ENCODE data around the gene MEI1.
A peak's percentile ranks its signal among the peaks of the same experiment; 100 is the strongest.
"Not testable (repeated sequence)": the region's sequence is repeated elsewhere in the genome, so short reads cannot be mapped to it uniquely, and the experiment has no call there.

Gene MEI1

DNA sequence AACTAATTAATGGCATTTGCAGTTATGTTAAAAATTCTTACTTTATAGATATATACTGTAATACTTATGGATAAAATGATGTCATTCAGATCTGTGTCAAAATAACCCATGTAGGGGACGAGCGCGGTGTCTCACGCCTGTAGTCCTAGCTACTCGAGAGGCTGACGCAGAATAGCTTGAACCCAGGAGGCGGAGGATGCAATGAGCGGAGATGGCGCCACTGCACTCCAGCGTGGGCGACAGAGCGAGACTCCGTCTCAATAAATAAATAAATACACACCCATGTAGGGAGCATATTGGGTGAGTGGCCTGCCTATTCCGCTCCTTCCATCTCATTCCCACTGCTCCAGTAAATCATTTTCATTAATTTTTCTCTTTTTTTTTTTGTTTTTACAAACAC is 17.7 kb upstream of the MEI1 start:
- no peak for DNase-seq (ENCODE audit: low read depth)

GRCh38 chr22:41682033-41682807 is 17.1 kb upstream of the MEI1 start:
- no peak for DNase-seq (ENCODE audit: low read depth)

- no peak for DNase-seq (ENCODE audit: low read depth)
Observed at GRCh38 chr22:41683052-41683451, 16.3 kb upstream of the MEI1 start.

- DNase-seq (ENCODE audit: low read depth) = no peak
Observed at GRCh38 chr22:41683616-41684015, 15.7 kb upstream of the MEI1 start.

GRCh38 chr22:41684194-41684593 is 15.1 kb upstream of the MEI1 start:
- DNase-seq (ENCODE audit: low read depth) = no peak

GRCh38 chr22:41686890-41687289 is 12.4 kb upstream of the MEI1 start:
- DNase-seq (ENCODE audit: low read depth) = not testable (repeated sequence)

DNA sequence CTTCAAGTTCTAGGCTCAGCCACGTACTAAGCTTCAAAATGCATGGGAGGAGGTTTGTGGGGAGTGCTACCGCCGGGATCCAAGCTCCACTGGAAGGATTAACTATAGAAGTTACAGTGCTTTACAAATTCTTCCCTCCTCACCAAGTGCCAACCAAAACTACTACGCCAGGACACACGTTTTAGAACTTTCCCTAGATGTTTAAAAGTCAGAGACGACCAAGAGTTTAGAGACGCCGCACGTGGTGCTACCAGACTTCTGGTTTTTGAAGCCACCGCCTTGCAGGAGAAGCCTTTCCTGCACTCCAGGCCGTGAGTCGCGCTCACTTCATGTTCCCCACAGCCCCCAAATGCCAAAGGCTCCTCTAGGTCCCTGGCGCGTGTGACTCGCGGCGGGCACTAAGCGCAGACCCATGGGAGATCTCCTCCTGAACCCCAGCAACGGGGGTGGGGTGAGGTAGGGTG is 11.4 kb upstream of the MEI1 start:
- no peak for DNase-seq (ENCODE audit: low read depth)

GRCh38 chr22:41688365-41689211 is 10.7 kb upstream of the MEI1 start, which contains the start of gene SNU13:
Gene SNU13, minus strand, starts transcription at chr22:41688867. Its CDS starts 71 bp downstream, at chr22:41688796.
- peak; percentile 64 for DNase-seq (ENCODE audit: low read depth)

DNA sequence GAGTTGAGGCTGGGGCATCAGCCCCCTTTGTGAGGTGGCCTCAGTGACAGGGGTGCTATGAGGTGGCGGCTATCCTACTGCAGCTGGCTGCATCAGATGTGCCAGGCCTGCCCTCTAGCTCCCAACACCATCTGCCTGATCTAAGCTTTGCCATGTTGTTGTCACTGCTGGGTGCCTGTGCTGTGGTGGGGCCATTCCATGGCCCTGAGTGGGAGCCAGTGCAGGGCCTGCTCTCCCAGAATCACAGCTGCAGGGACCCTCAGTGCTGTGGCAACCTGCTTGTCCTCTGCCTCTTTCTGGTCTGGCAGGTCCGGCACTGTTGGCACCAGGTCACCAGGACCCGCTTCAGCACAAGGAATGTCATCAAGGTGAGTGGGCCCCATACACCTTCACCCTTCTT is 8.8 kb upstream of the MEI1 start:
- DNase-seq (ENCODE audit: low read depth) = no peak

DNA sequence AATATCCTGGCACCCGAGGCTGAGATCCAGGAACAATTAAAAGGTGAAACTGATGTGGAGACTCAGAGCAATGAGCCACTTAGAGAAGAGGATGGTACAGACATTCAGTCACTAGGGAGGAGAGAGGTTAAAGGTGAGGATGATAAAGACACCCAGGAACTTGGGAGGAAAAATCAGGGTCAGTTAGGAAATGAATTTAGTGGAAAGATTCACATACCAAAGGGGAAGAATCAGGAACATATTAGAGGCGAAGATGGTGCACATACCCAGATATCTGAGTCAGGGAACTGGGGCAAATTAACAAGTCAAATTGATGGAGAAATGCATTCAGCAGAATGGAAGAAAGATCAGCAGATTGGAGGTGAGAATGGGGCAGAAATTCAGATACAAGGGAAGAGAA is 4.1 kb upstream of the MEI1 start:
- DNase-seq (ENCODE audit: low read depth) = no peak

DNA sequence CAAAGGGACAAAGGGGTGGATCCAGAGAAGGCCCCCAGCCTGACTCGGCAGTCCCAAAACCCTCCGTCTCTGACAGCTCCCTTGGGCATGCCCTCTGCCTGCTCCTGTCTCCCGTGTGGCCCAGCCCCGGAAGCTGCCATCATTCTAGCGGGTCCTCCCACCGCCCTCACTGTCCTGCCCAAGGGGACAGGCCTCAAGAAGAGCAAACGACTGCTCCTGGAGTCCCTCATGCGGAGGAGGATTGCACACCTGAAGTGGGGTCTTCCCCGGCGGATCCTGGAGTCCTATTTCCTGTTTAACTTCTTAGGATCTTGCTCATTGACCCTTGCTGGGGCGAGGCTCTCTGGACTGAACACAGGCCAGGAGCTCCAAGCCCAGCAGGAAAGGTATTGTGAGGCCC is 2.6 kb upstream of the MEI1 start:
- no peak for DNase-seq (ENCODE audit: low read depth)

GRCh38 chr22:41697126-41697775 is 2.1 kb upstream of the MEI1 start:
- peak; percentile 31 for DNase-seq (ENCODE audit: low read depth)

DNA sequence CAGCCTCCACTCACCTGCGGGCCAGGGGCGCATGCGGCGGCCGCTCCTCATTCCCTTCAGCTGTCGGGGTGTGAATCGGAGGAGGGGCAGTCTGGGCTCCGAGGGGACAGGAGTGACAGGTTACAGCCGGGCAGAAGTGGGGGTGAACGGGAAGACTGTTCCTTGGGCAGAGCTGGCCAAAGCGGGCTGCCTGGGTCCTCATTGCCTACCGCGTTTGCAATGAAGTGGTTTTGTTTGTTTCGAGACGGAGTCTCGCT is 733 bp downstream of the MEI1 start:
- no peak for DNase-seq (ENCODE audit: low read depth)

GRCh38 chr22:41702763-41703162 is 3.5 kb downstream of the MEI1 start:
- DNase-seq (ENCODE audit: low read depth) = no peak

GRCh38 chr22:41709341-41709740 is 10.0 kb downstream of the MEI1 start:
- DNase-seq (ENCODE audit: low read depth) = no peak

GRCh38 chr22:41713004-41713403 is 13.7 kb downstream of the MEI1 start:
- no peak for DNase-seq (ENCODE audit: low read depth)

DNA sequence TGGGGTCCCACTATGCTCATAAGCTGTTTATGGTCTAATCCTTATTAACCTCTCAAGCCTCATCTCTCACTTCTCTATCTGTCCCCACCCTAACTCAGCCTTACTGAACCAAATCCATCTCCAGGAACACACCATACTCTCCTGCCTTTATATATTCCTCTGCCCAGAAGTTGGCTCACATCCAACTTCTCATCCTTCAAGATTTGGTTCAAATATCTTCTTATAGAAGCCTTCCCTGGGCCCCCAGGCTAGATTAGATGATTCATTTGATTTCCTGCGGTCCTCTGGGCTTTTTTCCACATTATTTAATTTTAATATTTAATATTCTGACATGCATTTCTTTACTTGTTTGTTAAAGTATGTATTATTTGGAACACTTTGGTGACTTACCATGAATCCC is 23.2 kb downstream of the MEI1 start:
- no peak for DNase-seq (ENCODE audit: low read depth)

DNA sequence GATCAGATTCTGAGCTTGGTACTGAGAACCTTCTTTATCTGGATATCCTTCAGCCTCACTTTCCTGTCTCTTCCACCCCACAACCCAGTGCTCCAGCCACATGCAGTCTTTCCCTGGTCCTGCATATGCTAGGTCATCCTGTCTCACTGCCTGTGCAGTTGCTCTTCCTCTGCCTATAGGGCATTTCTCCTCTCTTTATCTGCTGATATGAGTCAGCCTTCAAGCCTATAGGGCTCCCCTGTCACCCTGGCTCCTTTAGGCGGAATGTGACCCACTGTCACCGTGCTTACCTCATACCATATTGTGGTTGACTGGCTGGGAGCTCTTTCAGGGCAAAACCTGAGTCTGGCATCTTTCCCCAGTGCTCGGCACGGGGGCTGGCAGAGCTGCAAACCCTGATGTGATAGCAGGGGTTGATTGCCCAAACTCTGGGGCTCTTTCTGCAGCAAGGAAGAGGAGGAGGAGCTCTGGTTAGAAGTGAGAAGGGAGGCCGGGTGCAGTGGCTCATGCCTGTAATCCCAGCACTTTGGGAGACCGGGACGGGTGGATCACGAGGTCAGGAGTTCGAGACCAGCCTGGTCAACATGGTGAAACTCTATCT is 26.3 kb downstream of the MEI1 start:
- DNase-seq (ENCODE audit: low read depth) = no peak

DNA sequence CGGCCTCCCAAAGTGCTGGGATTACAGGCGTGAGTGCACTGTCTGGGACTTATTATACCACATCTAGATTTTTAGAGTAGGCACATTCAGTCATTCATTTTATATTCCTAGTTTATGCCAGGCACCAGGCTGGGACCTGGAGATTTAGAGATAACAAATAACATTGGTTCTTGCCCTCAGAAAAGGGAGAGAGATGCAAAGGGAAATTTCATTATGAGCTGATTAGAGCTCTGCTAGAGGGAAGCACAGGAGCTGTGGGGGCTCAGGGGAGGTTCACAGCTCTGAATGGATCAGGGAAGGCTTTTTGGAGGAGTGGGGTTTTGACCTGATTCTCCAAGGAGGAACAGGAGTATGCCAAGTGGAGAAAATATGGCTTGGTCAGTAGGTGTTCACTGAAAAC is 32.3 kb downstream of the MEI1 start:
- no peak for DNase-seq (ENCODE audit: low read depth)

DNA sequence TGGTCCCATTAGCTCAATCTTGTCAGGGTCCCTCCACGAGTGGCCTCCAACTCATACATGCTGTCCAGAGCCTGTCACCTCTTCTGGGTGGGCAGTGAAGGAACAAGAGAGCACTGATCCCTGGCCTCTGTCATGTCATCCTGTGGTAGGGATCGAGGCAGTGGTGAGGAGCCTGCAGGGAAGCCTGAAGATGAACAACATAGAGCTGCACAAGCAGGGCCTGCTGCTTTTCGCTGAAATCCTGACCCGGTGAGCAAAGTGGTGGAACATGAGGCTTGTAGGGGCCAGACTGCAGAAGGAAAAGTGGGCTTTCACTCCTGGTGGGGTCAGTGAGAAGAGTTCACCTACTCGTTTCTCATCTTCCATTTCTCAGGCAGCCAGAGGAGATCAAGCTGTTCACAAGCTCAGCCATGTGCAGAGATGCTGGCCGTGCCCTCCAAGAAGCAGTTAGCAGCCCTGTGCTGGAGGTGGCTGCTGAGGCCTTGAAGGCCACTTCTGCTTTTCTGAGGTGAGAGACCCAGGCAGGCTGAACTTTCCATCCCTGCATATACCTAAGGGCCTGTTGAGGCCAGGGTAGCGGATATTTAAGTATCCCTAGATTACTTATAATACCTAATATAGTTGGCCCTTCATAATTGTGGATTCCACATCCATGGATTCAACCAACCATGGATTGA is 32.9 kb downstream of the MEI1 start:
- no peak for DNase-seq (ENCODE audit: low read depth)

DNA sequence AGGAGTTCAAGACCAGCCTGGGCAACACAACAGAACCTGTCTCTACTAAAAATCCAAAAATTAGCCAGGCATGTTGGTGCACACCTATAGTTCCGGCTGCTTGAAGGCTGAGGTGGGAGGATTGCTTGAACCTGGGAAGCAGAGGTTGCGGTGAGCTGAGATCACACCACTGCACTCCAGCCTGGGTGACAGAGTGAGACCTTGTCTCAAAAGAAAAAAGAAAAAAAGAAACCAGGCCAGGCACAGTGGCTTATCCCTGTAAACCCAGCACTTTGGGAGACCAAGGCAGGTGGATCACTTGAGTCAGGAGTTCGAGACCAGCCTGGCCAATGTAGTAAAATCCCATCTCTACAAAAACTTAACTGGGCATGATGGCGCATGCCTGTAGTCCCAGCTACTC is 33.9 kb downstream of the MEI1 start:
- not testable (repeated sequence) for DNase-seq (ENCODE audit: low read depth)

DNA sequence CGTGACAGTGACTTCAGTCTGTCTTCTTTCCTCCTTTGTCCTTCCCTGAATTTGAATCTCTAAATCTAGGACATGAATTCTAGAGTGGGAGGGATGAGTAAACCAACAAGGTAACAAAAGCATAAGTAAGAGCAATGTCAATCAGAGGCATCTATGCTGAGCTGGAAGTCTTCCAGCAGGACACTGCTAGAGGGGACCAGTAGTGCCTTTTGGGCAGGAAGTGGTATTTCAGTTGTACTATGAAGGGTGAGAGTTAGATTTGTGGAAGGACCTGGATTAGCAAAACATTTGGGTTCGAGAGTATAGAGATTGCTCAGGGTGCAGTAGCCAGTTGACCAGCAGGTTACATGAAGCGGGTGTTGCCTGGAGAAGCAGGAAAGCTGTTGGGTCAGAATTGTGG is 40.3 kb downstream of the MEI1 start:
- no peak for DNase-seq (ENCODE audit: low read depth)

All from GM04503 (cell line).